Measurements from ENCODE around the gene SPEG. TPM values are rescaled to one million over a fixed set of nuclear protein-coding genes. Genes with fewer than 3 reads are reported as not detected.

The SPEG gene
- total RNA-seq, 1 experiment from 2014 or later, result 16.7 TPM

DNA sequence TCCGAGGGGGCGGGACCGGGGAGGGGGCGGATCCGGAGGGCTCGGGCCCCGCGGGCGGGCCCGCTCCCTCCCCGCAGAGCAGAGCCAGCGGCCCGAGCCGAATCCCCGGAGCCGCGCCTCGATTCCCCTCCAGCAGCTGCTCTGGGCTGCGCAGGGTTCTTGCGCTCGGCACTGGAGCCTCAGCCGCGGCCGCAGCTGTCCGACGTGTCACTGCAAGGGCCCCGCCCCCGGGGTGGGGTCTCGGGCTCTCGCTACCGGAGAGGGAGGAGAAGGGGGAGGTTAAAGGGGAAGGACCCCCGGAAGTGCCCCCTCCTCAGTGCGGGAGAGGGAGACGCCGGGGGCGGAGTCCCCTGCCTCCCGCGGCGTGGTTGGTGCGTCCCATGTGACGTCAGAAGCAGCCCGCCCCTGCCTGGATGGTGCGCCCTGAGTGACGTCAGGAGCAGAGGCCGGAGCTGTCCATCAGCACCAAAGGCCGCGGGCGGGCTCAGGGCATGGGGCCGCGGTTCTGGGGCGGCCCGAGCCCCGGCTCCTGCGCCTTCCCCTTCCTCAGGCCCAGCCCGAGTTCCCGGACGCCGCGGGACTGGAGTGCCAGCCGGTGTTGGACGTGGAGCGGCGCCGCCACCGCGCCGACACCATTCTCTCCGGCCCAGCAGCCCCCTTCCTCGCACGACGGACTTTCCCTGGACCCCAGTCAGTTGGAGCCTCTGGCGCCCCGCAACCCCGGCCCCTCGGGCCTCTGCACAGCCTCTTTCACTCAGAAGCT is 109.1 kb downstream of the SPEG start, which contains the start of the genes CHPF and TMEM198:
Gene CHPF (minus strand): TSS at position 214 of the 763 bp plus-strand sequence. CDS start 271 bp downstream, outside the sequence.
Gene TMEM198 (plus strand): TSS at position 433 of the 763 bp plus-strand sequence. CDS start 700 bp downstream, outside the sequence.
- peak; percentile 98 for DNase-seq
- H3K9me3 Mint-ChIP-seq (ENCODE audit: low read depth, unreplicated experiment), result no peaks in the 10 kb centered on the region
- peaks cover 20% of the 10 kb centered on the region for H3K4me1 Mint-ChIP-seq (ENCODE audit: low read depth, unreplicated experiment)
- no TSS peak for BruUV-seq (replicated peaks)
- TF ChIP-seq, protein P1, sequence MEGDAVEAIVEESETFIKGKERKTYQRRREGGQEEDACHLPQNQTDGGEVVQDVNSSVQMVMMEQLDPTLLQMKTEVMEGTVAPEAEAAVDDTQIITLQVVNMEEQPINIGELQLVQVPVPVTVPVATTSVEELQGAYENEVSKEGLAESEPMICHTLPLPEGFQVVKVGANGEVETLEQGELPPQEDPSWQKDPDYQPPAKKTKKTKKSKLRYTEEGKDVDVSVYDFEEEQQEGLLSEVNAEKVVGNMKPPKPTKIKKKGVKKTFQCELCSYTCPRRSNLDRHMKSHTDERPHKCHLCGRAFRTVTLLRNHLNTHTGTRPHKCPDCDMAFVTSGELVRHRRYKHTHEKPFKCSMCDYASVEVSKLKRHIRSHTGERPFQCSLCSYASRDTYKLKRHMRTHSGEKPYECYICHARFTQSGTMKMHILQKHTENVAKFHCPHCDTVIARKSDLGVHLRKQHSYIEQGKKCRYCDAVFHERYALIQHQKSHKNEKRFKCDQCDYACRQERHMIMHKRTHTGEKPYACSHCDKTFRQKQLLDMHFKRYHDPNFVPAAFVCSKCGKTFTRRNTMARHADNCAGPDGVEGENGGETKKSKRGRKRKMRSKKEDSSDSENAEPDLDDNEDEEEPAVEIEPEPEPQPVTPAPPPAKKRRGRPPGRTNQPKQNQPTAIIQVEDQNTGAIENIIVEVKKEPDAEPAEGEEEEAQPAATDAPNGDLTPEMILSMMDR (IDR thresholded peaks at IDR 0.05; ENCODE audit: unreplicated experiment), result no peak
- intact Hi-C loops (cut with micrococcal nuclease; ENCODE audit: unreplicated experiment), result loop anchor here (2.0 to 5.0 kb wide), 2 partner anchors 53 to 99 kb away; partner anchors contain the start of gene STK11IP
- peaks cover 30% of the 10 kb centered on the region for H3K27me3 Mint-ChIP-seq (ENCODE audit: unreplicated experiment)
- CTCF ChIA-PET, result interaction anchor here (0.5 to 1.8 kb wide), 7 partner anchors 9 to 564 kb away, joined by 3 to 8 read pairs (median 3); a partner anchor contains a TSS
- H3K27ac Mint-ChIP-seq (ENCODE audit: unreplicated experiment), result peak within 1 kb of the TSS; percentile 97
- H3K4me3 Mint-ChIP-seq (ENCODE audit: low read depth, unreplicated experiment), result peak within 1 kb of the TSS; percentile 91
- peaks cover 53% of the 10 kb centered on the region for H3K36me3 Mint-ChIP-seq (ENCODE audit: insufficient read depth, unreplicated experiment)

DNA sequence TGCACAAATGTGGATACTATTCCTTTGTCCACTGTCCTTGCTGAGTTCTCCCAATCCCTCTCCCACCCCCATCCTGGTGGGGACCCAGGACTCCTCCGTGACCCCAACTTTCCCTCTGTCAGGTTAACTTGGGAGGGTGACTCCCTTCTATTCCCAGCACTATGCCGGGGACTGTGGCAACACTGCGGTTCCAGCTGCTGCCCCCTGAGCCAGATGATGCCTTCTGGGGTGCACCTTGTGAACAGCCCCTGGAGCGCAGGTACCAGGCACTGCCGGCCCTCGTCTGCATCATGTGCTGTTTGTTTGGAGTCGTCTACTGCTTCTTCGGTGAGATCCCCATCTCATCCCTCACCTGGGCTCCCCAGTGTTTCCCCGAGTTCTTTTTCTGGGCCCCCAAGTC is 109.9 kb downstream of the SPEG start:
- no peak for DNase-seq
- peaks cover 20% of the 10 kb centered on the region for H3K4me1 Mint-ChIP-seq (ENCODE audit: low read depth, unreplicated experiment)
- TF ChIP-seq, protein P1 (IDR thresholded peaks at IDR 0.05; ENCODE audit: unreplicated experiment), result no peak
- BruUV-seq (replicated peaks), result no TSS peak
- H3K4me3 Mint-ChIP-seq (ENCODE audit: low read depth, unreplicated experiment), result peak overlapping the region; percentile 91
- H3K27me3 Mint-ChIP-seq (ENCODE audit: unreplicated experiment), result peaks cover 30% of the 10 kb centered on the region
- intact Hi-C loops (cut with micrococcal nuclease; ENCODE audit: unreplicated experiment), result loop anchor here (5.0 kb wide), 1 partner anchor 98 kb away; no protein-coding TSS in a partner anchor
- H3K27ac Mint-ChIP-seq (ENCODE audit: unreplicated experiment), result peak overlapping the region; percentile 97
- CTCF ChIA-PET, result interaction anchor here (1.0 to 1.8 kb wide), 2 partner anchors 8 to 16 kb away, joined by 3 to 8 read pairs; no protein-coding TSS in a partner anchor
- H3K9me3 Mint-ChIP-seq (ENCODE audit: low read depth, unreplicated experiment), result no peaks in the 10 kb centered on the region
- peaks cover 45% of the 10 kb centered on the region for H3K36me3 Mint-ChIP-seq (ENCODE audit: insufficient read depth, unreplicated experiment)

DNA sequence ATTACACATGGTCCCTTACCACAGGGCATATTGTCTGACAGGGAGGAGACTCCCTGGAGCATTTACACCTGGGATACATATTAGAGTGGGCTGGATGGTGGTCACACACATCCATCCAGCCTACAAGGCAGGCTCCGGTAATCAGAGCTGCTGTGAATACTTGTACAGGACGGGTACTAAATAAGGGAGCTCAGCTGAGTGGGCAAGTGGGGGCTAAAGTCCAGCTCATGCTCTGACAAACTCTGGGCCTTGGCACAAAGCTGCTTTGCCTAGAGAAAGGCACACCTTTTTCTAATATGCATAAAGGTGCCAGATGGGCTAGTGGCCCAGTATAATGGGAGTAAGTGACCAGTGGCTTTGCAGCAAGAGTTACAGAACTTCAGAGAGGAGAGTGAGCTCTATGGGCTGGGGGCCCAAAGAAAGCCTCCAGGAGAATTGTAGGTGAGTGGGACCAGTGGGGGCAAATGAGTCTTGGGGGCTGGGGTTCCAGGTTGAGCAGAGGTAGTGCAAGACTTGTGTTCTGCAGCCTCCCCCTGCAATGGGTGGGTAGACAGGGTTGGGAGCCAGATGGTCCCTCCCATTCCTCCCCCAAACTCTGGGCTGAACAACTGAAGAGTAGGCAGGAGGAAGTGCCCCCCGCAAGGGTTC is 110.8 kb downstream of the SPEG start:
- BruUV-seq (replicated peaks), result no TSS peak
- Mint-ChIP-seq H3K4me1 (ENCODE audit: low read depth, unreplicated experiment) (peaks cover 20% of the 10 kb centered on the region), H3K4me3 (ENCODE audit: low read depth, unreplicated experiment) (no peak overlapping the region), H3K36me3 (ENCODE audit: insufficient read depth, unreplicated experiment) (peaks cover 42% of the 10 kb centered on the region), H3K9me3 (ENCODE audit: low read depth, unreplicated experiment) (no peaks in the 10 kb centered on the region), H3K27me3 (ENCODE audit: unreplicated experiment) (peaks cover 30% of the 10 kb centered on the region), H3K27ac (ENCODE audit: unreplicated experiment) (no peak overlapping the region)
- DNase-seq, result no peak
- TF ChIP-seq, protein P1 (IDR thresholded peaks at IDR 0.05; ENCODE audit: unreplicated experiment), result no peak
- intact Hi-C loops (cut with micrococcal nuclease; ENCODE audit: unreplicated experiment), result no loop called here
- CTCF ChIA-PET, result no interaction called here

- Mint-ChIP-seq H3K27ac (ENCODE audit: unreplicated experiment) (no peak overlapping the region), H3K4me3 (ENCODE audit: low read depth, unreplicated experiment) (no peak overlapping the region), H3K36me3 (ENCODE audit: insufficient read depth, unreplicated experiment) (peaks cover 40% of the 10 kb centered on the region), H3K27me3 (ENCODE audit: unreplicated experiment) (peaks cover 30% of the 10 kb centered on the region), H3K9me3 (ENCODE audit: low read depth, unreplicated experiment) (no peaks in the 10 kb centered on the region), H3K4me1 (ENCODE audit: low read depth, unreplicated experiment) (peaks cover 20% of the 10 kb centered on the region)
- CTCF ChIA-PET, result no interaction called here
- intact Hi-C loops (cut with micrococcal nuclease; ENCODE audit: unreplicated experiment), result no loop called here
- BruUV-seq (replicated peaks), result no TSS peak
- TF ChIP-seq, protein P1 (IDR thresholded peaks at IDR 0.05; ENCODE audit: unreplicated experiment), result no peak
- no peak for DNase-seq
Observed at GRCh38 chr2:219545943-219546352, 111.3 kb downstream of the SPEG start.

Measured in Calu3 (cell line).